CD4-positive, alpha-beta T cell treated with Interleukin-2 at 100 ng/mL for 4 hours (primary cell): ENCODE data around the gene ATP1A3.
"Not testable (repeated sequence)": the region's sequence is repeated elsewhere in the genome, so short reads cannot be mapped to it uniquely, and the experiment has no call there.

Experiments used
- DNase-seq: peaks from one replicate; pipeline ENCODE4 v3.0.0-alpha.2; 2020; ENCODE audit warnings: low spot score

Gene ATP1A3

DNA sequence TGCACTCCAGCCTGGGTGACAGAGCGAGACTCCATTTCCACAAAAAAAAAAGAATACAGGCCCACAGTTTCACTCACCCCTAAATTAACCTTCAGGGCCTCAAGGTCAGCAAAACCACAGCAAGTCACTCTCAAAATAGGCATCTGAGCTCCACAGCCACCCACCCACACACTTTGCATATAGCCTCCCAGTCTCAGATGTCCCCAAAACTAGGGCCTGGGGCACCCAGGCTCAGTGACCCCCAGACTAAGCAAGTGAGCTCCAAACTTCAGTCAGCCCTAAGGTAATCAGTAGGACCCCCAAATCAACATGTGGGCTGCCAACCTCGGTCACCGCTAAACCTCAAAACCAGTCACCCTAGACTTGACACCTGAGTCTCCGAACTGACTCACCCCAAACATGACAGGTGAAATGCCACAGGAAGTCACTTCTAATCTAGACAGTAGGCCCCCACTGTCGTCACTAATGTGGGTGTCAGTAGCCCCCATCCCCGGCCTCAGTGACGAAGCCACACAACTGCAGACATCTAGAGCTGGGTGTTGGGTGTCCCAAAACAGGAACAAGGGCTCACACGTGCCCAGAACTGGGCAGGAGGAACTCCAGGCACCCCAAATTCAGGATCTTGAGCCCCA, 48.8 kb downstream of the ATP1A3 start:
- peak; percentile 94 for DNase-seq

DNA sequence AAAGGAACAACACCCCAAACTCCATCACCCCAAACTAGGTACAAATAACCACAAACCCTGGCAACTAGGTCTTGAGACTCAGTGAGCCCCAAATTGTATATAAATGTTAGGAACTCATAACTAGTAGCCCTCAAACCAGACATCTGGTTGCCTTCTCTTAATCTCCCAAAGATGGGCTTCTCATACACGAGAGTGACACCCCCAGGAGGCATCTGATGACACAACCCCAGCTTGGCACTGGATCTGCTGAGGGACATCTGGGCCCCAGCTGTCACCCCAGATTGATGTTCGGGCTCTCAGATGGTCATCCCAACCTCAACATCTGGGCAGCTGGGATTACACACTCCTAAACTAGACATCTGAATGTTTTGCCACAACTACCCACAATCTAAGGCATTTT, 49.7 kb downstream of the ATP1A3 start:
- DNase-seq, result peak; percentile 24

DNA sequence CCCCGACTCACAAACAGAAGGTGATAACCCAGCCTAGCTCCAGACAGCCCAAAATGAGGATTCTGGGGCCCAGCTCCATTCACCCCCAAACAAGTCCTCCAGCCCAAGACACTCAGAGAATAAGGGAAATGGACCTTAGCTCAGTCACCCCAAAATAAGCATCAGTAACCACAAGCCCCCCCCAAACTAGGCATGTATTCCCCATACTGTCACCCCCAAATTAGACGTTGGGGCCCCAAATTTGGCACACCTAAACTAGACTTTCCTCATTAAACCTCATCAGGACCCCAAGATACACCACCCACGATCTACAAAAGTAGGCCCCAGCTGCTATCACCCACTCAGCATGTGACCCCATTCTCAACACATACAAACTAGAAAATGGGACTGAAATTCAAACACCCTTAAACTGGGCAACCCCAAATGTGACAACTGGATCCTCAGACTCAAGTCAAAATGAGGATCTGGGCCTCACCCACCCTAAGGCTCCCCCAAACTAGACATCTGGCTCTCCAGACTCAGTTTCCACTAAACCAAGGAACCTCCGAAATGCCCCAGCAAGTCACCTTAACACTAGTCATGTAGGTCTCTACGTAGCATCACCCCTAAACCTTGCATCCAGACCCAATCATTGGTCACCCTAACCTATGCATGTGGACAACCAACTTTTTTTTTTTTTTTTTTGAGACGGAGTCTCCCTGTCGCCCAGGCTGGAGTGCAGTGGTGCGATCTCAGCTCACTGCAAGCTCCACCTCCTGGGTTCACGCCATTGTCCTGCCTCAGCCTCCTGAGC, 52.4 kb downstream of the ATP1A3 start:
- no peak for DNase-seq

DNA sequence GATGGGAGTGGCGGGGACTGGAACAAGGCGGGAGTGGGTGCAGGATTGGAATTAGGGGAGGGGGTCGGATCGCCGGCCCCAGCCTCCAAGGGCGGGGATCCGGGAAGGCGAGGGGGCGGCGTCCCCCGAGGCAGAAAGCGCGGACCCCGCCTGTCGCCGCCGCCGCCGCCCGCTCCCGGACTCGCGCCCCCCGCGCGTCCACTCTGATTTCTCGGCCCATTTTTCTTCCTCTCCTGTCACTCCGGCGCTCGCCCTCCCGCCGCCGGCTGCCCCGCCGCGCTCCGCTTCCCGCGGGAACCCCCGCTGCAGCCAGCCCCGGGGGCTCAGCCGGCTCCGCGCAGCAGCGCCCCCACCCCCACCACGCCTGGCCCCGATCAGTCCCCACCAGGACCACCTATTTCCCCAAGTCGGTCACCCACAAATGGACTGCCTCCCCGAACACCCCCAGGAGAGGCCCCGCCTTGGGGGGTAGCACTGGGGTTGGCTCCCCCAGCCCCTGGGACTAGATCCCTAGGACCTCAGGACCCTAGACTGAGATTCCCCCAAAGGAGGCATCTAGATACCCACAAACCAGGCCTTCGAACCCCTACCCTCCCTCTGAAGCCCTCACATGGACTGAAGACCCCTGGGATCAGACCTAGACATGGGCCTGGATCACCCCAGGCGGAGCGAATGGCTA, 53.2 kb downstream of the ATP1A3 start:
- DNase-seq, result no peak

DNA sequence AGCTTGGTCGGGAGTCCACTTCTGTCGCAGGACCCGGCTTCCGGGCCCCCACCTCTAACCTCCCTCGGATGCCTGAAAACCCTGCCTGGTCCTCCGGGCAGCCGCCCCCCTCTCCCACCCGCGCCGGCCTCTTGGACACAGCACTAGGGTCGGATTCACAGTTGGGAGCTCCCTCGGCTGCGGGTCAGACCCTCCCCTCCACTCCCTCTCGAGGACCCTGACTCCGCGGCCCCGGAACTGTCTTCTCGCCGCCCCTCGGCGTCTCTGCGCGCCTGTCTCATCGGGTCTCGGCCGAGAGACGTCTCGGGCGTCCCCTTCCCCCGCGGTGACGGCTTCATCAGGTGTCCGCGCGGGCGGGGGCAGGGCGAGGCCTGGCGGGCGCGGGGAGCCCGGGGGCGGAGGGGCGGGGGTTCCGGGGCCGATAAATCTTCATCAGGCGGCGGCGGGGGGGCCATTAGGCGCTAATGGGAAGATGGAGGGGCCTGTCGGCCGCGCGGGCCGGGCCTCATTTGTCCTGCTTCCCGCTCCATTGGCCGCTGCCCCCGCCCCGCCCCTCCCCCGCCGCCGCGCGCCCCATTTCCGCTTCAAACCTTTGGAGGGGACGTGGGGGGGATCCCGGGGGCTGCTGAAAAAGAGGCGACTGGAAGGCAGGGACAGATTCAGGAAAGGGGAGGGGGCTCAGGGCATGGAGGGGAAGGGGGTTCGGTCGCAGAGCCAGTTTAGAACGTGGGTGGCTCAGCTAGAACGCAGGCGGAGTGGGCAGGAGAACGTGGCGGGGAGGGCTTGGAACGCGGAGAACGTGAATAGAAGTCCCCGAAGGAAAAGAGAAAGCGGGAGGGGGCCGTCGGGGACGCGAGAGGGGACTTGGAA, 53.9 kb downstream of the ATP1A3 start:
- DNase-seq, result no peak

DNA sequence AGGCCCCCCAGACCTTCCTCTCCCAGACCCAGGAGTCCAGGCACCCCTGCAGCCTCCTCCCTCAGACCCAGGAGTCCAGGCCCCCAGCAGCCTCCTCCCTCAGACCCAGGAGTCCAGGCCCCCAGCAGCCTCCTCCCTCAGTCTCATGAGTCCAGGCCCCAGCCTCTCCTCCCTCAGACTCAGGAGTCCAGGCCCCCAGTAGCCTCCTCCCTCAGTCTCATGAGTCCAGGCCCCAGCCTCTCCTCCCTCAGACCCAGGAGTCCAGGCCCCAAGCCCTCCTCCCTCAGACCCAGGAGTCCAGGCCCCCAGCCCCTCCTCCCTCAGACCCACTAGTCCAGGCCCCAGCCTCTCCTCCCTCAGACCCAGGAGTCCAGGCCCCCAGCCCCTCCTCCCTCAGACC, 54.8 kb downstream of the ATP1A3 start:
- DNase-seq, result not testable (repeated sequence)

DNA sequence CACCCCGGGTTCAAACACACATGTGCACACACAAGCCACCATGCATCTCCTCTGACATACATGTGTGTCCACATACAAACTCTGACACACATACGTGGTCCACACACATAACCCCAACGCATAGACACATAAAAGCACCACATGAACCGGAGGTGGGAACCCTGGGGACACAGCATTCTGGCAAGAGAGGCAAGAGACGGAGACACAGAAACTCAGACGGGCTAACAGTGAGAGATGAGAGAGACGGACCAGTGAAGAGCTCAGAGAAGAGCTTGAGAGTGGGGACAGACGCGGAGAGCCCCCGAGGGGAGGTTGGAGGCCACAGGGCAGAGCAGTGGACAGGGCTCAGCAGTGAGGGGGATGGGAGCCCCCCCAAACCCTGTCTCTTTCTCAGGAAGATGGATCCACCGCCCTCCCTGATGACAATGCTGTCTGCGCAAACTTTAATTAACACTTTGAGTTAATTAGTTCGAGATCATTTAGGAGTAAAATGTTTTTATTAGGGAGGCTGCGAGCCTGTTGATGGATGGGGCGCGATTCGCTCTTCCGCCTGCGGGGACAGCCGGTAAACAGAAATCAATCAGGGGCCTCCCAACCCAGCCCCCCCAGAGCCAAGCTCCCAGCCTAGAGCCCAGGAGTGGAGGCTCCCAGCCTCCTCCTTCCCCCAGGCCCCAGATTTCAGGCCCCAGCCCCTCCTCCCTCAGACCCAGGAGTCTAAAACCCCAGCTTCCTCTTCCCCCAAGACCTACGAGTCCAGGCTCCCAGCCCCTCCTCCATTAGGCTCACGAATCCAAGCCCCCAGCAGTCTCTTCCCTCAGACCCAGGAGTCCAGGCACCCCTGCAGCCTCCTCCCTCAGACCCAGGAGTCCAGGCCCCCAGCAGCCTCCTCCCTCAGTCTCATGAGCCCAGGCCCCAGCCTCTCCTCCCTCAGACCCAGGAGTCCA, 56.2 kb downstream of the ATP1A3 start:
- DNase-seq, result no peak

DNA sequence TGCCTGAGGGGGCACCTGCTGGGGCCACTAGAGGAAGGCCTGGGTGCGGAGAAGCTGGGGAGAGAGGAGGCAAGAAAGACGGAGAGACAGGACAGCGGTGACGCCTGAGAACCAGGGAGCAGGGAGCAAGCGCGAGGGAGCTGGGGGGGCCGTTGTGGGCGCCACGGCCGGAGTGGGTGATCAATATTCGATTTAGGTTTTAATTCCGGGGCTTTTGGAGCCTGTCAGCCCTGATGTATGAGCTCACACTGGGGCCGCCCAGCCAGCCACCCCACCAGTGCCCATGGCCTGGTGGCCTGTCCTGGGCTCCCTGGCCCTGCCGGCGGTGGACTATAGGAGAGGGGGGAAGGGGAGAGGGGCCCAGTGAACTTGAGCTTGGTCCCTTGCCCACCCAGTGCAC, 57.1 kb downstream of the ATP1A3 start:
- no peak for DNase-seq

DNA sequence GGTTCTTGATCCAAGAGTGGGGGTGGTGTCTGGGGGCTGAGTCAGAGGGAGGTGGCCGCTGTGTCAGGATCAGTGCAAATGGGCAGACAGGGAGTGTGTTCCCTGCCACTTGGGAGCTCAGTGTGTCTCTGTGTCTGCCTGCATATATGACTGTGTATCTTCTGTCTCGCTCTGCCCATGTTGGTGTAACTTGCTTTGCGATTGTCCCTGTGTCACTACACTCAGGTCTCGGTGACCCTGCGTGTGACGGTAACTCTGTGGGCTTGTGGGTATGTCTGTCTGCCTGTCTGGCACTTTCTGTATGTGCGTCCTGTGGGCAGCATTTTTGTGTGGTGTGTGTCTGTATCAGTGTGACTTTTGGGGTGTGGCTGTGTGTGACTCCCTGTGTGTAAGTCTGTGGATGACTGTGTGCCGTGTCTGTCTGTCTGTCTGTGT, 57.6 kb downstream of the ATP1A3 start:
- peak; percentile 80 for DNase-seq

DNA sequence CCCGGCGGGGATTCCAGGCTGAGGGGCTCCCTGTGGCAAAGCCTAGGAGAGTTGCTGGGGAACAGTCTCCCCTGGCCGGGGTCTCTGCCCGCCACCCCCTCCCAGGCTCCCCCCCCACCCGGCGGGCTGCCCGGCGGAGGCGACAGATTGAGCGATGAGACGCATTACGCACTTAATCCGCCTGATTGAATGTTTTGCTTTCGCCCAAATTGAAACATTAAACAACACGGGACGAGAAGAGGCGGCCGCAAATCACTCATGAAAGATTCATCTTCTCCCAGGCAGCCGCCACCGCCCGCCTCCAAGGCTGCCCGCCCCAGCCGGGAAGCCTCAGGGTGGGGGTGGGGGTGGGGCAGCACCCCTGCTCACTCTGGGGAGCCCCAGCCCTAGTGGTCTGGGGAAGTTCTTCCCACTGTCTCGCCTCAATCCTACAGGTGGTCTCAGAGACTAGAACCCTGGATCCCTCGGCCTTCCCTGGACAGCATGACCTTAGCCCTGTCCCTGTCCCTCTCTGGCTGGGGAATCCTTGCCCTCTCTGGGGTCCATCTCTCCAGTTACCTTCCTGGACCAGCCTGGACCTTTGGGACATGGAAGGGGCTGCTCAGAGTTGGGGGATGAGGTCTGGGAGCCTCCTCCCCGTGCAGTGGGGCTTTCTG, 58.1 kb downstream of the ATP1A3 start:
- DNase-seq, result no peak

DNA sequence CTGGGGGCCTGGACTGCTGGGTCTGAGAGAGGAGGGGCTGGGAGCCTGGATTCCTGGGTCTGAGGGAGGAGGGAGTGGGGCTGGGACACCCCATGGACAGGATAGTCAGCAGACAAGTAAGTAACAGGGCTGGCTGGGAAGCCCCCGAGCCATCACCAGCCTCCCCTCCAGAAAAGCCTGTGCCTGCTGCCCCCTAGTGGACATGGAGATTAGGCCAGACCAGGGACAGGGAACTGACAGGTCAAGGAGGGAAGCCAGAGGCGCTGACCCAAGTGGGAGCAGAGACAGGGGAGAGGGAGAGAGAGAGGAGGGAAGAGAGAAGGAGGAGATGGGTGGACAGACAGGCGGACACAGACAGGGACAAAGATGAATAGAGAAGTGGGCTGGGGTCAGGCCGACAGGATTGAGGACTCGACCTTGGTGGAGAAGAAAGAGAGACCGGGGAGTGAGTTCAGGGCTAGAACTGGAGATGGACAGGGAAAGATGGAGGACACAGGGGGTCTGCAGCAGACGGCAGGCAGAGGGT, 59.1 kb downstream of the ATP1A3 start:
- peak; percentile 83 for DNase-seq

DNA sequence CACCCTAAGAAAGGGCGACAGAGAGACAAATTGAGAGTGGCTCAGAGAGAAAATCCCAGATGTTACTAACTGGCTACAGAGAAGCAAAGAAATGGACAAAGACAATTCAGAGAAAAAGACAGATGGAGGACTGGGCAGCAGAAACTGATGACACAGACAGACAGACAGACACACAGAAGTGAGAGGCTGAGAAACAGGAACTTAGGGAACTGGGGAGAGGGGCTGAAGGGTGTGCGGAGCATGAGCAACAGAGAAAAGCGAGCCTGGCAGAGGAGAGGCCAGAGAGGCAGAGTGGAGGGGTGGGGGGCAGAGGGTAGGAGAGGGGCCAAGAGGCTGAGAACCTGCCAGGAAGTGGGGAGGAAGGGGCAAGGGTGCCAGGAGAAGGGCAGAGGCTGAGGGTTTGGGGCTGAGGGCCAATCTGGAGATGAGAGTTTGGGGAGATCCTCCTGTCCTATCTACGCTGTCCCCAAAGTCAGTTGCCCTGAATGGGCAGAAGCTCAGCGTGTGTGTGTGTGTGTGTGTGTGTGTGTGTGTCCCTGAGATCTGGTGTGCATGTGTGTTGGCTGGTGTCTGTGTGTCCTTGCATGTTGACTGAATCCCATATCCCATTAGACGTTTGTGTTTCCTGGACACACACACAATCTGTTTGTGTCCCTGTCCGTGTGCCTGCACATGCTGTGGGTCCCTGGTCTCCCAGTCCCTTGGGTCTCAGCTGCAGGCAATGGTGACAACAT, 60.2 kb downstream of the ATP1A3 start:
- DNase-seq, result no peak

DNA sequence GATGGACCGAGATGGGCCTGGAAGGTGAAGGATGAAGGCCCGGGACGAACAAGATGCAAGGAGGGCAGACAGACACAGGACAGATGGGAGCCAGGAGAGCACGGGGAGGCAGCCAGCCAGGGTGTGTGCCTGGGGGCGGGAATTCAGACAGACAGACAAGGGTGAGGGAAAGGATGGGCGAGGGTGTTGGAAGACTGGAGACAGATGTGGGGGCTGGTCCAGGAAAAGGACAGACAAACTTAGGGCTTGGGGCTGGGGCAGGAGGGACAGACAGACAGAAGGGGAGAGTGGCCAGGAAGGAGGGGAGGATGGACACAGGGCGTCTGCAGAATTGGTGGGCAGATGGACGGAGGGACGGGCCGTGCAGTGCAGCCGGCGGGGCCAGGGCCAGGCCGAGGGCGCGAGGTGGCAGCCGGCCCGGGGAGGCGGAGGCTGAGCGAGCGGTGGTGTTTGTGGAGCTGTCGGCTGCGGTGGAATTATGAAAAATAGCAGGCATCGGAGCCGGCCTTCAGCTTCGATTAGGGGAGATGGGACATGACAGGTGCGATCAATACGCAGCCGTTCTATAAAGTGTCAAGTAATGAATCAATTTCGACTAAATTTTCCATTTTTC, 61.2 kb downstream of the ATP1A3 start:
- DNase-seq, result no peak

DNA sequence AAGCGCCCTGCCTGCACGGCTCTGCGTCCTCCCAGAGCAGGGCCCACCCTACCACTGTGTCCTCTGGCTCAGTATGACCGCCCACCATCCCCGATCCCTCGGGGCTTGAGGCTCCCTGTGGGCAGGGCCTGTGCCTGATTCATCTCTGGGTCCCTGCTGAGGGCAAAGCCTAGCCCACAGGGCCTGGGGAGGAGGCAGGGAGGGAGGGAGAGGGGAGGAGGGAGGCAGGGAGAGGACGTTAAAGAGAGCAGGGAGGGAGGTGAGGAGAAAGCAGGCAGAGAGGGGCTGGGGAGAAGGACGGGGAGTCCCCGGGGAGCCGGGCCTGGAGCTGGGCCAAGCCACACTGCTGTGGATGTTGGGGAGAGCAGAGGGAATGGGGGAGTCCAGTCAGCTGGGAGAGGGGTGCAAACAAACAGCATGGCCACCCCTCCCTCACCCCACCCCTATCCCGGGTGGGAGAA, 61.7 kb downstream of the ATP1A3 start:
- DNase-seq, result no peak

DNA sequence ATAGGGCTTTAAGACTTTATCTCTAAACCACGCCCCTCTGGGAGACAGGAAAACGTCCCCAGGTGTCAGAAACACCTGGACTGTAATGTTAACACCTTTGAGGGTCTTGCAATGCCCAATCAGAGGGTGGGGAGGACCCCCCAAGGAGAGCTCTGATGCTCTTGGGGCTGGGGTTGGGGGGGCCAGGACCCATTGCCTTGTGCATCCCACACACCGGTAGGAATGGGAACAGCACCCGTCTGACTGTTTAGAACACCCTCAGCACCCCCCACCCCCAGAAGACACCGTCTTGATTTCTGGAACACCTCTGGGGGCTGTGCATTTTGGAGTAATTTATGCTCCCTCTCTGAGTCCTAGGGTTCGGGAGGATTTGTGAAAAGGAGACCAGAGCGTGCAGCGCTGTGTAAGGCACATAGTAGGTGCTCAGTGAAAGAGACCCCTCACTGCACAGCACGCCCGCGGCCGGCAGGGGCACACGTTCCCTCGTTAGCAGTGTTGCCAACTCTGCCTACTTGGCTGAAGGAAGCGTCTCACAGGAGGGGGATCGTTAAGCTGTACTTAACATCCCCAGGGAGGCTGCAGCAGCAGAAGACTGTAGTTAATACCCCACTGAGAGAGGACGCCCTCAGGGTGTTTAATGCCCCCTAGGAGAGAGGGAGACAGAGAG, 63.0 kb downstream of the ATP1A3 start:
- no peak for DNase-seq

DNA sequence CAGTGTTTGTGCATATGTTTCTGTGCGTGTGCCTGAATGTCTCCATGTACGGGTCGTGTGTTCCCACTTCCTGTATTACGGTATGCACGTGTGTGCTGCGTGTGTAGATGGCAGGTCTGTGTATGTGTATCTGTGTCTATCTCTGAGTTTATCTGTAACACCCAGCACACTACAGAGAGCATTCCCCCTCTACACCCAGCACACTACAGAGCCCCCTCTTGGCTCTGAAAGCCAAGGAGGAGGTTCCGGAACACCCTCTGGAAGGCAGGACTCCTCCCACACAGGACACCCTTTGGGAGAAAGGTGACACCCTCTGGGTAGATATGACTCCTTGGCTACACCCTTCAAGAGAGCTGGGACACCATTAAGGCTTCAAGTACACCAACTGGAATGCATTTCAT, 63.7 kb downstream of the ATP1A3 start:
- no peak for DNase-seq

DNA sequence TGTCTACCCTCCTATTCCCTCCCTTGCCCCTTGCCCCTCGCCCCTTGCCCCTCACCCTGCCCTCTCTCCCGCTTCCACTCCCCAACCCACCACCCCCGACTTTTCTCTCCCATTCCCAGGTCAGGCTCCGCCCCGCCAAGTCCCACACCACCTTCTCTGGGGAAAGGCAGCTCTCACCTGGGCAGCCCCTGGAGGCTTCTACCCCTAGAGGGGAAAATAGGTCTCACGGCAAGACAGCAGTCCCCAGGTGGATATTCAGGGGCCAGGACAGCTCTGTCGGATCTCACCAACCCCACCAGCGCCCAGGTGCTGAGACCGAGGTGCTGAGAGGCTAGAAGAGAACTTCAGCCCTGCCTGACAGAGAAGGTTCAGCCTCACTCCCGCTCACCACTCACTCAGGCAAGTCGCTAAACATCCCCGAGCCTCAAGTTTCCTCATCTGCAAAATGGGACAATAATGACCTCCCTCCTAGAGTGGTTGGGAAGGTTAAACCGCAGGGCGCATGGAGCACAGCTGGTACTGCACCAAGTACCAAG, 64.4 kb downstream of the ATP1A3 start:
- no peak for DNase-seq
